Peyer's patch (tissue), 4 donors: ENCODE data around the gene TNFRSF4.

Experiments used
- POLR2A ChIP-seq, 2 donors: fragments of 450-650 bp; IDR thresholded peaks; one replicate each; pipeline ENCODE4 v1.5.1; 2017; ENCODE audit warnings: antibody characterized with exemption in 2 of 2, mild to moderate bottlenecking in 2 of 2, moderate library complexity in 2 of 2
- TF ChIP-seq, protein P1 (sequence below), 6 experiments: fragments of 450-650 bp in 4 of 6; fragments of 200-600 bp in 2 of 6; sonication (generic) in 1 of 6; IDR thresholded peaks; one replicate each; pipeline ENCODE4 v1.5.1; 2017 to 2019; ENCODE audit warnings: antibody characterized with exemption in 6 of 6, mild to moderate bottlenecking in 3 of 6, moderate library complexity in 1 of 6

DNA sequence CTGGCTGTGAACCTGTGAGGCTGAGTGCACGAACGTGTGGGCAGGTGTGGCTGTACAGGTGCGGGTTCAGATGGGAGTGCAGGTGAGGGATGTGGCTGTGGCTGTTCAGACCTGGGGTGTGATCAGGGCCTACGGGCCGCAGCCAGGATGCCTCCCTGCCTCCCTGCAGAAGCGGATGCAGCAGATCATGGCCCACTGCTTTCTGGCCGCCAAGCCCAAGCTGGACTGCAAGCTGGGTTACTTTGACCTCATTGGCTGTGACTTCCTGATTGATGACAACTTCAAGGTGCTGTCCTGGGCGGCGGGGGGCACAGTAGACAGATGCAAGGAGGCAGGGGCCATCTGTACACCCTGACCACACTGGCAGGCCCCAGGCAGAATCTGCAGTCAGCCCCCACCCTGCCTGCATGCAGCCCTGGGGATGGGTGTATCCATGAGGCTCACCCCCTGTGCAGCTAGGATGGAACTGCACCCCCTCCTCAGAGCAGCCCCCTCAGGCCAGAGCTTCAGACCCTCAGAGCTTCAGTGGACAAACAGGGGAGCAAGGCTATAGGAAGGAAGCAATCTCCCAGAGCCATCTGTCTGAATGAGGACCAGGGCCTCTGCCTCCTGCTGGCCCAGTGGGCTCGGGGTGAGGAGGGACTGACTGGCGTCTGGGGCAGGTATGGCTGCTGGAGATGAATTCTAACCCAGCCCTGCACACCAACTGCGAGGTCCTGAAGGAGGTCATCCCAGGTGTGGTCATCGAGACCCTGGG is 17.3 kb downstream of the TNFRSF4 start:
- TF ChIP-seq, protein P1, sequence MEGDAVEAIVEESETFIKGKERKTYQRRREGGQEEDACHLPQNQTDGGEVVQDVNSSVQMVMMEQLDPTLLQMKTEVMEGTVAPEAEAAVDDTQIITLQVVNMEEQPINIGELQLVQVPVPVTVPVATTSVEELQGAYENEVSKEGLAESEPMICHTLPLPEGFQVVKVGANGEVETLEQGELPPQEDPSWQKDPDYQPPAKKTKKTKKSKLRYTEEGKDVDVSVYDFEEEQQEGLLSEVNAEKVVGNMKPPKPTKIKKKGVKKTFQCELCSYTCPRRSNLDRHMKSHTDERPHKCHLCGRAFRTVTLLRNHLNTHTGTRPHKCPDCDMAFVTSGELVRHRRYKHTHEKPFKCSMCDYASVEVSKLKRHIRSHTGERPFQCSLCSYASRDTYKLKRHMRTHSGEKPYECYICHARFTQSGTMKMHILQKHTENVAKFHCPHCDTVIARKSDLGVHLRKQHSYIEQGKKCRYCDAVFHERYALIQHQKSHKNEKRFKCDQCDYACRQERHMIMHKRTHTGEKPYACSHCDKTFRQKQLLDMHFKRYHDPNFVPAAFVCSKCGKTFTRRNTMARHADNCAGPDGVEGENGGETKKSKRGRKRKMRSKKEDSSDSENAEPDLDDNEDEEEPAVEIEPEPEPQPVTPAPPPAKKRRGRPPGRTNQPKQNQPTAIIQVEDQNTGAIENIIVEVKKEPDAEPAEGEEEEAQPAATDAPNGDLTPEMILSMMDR (IDR thresholded peaks at IDR 0.05): no peak
- TF ChIP-seq POLR2A (IDR thresholded peaks at IDR 0.05): no peak
